ENCODE results near the gene LCN10. TPM values are rescaled to one million over a fixed set of nuclear protein-coding genes. Genes with fewer than 3 reads are reported as not detected.

LCN10 gene
- total and polyA plus RNA-seq, 2 of the 13 experiments (the other 11 are each of a cell fraction or from before 2014, with no cell fraction given), result 0.53 to 0.61 TPM

GRCh38 chr9:136751814-136752213 is 9.1 kb upstream of the LCN10 start:
- Histone ChIP-seq H3K4me3 (replicated peaks in 1 of 3; ENCODE audit: insufficient read depth in 1 of 3, low read depth in 2 of 3, low read length in 3 of 3) (no peak overlapping the region), H3K27ac (ENCODE audit: extremely low read length, insufficient read depth, low read length) (no peak overlapping the region), H3K27me3 (ENCODE audit: control insufficient read depth in 1 of 2, insufficient read depth in 2 of 2, low read length in 2 of 2) (peaks cover 14 to 56% of the 10 kb centered on the region in 2 experiments; a peak in 4 of 5 replicates), H3K36me3 (replicated peaks in 1 of 2; ENCODE audit: control insufficient read depth in 1 of 2, insufficient read depth in 2 of 2, low read length in 2 of 2) (no peaks in the 10 kb centered on the region), H3K9ac (ENCODE audit: insufficient read depth, low read depth, low read length) (no peak overlapping the region), H3K79me2 (ENCODE audit: insufficient read depth, low read length) (no peaks in the 10 kb centered on the region), H3K4me1 (ENCODE audit: insufficient read depth, low read length) (peaks cover 12% of the 10 kb centered on the region; the same call in 1 of the 2 replicates), H4K20me1 (ENCODE audit: insufficient read depth, low read length) (no peaks in the 10 kb centered on the region), H2AFZ (ENCODE audit: low read length) (no peak overlapping the region), H3K4me2 (ENCODE audit: low read depth, low read length) (no peak overlapping the region), H3K9me3 (ENCODE audit: low read length) (peaks cover 15% of the 10 kb centered on the region)
- ChIA-PET POLR2A (no interaction called here), CTCF (ENCODE audit: low intra/inter-chr PET ratio, low total read pairs) (no interaction called here)
- TF ChIP-seq LCORL (IDR thresholded peaks at IDR 0.05) (no peak), LCORL (CRISPR knock-in tag; IDR thresholded peaks at IDR 0.05) (no peak), HNRNPK (IDR thresholded peaks at IDR 0.05; ENCODE audit: low read depth, low read length, poor library complexity, severe bottlenecking) (no peak), IKZF5 (CRISPR knock-in tag; IDR thresholded peaks at IDR 0.05) (no peak), NBN (conservative IDR thresholded peaks at IDR 0.05) (no peak), ZNF883 (CRISPR knock-in tag; IDR thresholded peaks at IDR 0.05; ENCODE audit: not compliant biosample characterization) (no peak), YY1 (IDR thresholded peaks at IDR 0.05; ENCODE audit: insufficient read depth, insufficient replicate concordance, low read depth, low read length) (no peak), KDM2A (CRISPR knock-in tag; IDR thresholded peaks at IDR 0.05; ENCODE audit: borderline replicate concordance, low read depth) (no peak), POGK (CRISPR knock-in tag; conservative IDR thresholded peaks at IDR 0.05) (no peak), PITX1 (CRISPR knock-in tag; IDR thresholded peaks at IDR 0.05) (no peak), SYNCRIP (IDR thresholded peaks at IDR 0.05; ENCODE audit: insufficient read depth, low read depth, low read length) (no peak)
- in situ Hi-C loops (cut with HindIII; ENCODE audit: extremely low pct_ligation_motif_present, low pct_unique_long_range_greater_than_20kb) (no loop called here), intact Hi-C loops (cut with micrococcal nuclease; ENCODE audit: unreplicated experiment) (no loop called here)
- no peak for ATAC-seq
- no peak for DNase-seq (ENCODE audit: low spot score)
- FAIRE-seq, result no peak
- BruUV-seq (replicated peaks), result no TSS peak
